Thoracic aorta (tissue), 2 donors: ENCODE measurements around the gene BRAF. TPM values are rescaled to one million over a fixed set of nuclear protein-coding genes. Genes with fewer than 3 reads are reported as not detected.
"Not testable (repeated sequence)": the region's sequence is repeated elsewhere in the genome, so short reads cannot be mapped to it uniquely, and the experiment has no call there.

Experiments
- ATAC-seq: fragments of 150-250 bp; one replicate; pipeline ENCODE4 v1.8.0; 2017; ENCODE audit warnings: low read depth; ENCODE audit not compliant: insufficient number of reproducible peaks, low FRiP score
- DNase-seq: peaks from one replicate; pipeline ENCODE4 v3.0.0-alpha.2; 2020; ENCODE audit warnings: low spot score
- H3K27ac ChIP-seq, 2 donors: fragments of 200-600 bp; sonication (generic); 1 replicate in 1 of 2; 2 replicates in 1 of 2; pipeline ENCODE4 v1.5.1; 2016; ENCODE audit warnings: mild to moderate bottlenecking in 2 of 2, moderate library complexity in 2 of 2
- H3K27me3 ChIP-seq: fragments of 200-600 bp; sonication (generic); replicated peaks from 2 replicates; pipeline ENCODE4 v1.6.0; 2016; ENCODE audit warnings: mild to moderate bottlenecking; ENCODE audit not compliant: insufficient read depth
- H3K36me3 ChIP-seq: fragments of 200-600 bp; sonication (generic); one replicate; pipeline ENCODE4 v1.5.1; 2016
- H3K4me1 ChIP-seq, 2 donors: fragments of 200-600 bp; sonication (generic); 1 replicate in 1 of 2; 2 replicates in 1 of 2; pipeline versions ENCODE4 v1.5.1 to v1.6.0; 2016; ENCODE audit warnings: low read depth in 2 of 2, mild to moderate bottlenecking in 1 of 2; ENCODE audit not compliant: control insufficient read depth in 1 of 2
- H3K4me3 ChIP-seq: fragments of 200-600 bp; sonication (generic); 2 replicates; pipeline ENCODE4 v1.5.1; 2016; ENCODE audit warnings: mild to moderate bottlenecking
- H3K9me3 ChIP-seq: fragments of 200-600 bp; sonication (generic); 2 replicates; pipeline ENCODE4 v1.5.1; 2016
- total RNA-seq, 2 donors: library from RNA; depleted of rRNA; stranded (reverse); fragments of >200 nt; gene quantifications; one replicate each; pipeline versions ENCODE4 v1.1.0 to v1.2.3, GENCODE V29; 2016
- TF ChIP-seq, protein P1 (sequence below): fragments of 200-600 bp; sonication (generic); IDR thresholded peaks from one replicate; pipeline ENCODE4 v1.5.1; 2019; ENCODE audit warnings: antibody characterized with exemption

Gene BRAF
- total RNA-seq, 2 donors from 2014 or later, result 31.5 to 62.2 TPM

DNA sequence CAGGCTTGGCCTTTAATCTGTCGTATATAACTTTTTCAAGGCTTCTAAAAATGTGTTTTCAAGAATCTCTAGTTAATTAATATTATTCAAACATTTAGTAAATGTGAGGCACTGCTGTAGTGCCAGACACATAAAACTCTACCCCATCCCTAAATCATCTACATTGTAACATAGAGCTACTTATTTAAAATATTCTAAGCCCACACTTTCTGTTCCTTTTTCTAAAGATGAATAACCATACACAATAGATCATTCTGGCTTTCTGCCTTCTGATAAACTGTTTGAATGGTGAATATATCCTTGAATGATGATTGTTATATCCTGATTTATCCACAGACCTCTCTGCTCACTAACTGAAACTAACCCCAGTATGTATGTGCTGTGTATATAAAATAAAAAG lies 41.4 kb downstream of the BRAF start:
- no peak overlapping the region for H3K4me3 ChIP-seq
- ATAC-seq, result no peak
- no peak for DNase-seq
- H3K27me3 ChIP-seq, result no peaks in the 10 kb centered on the region
- H3K9me3 ChIP-seq, result no peaks in the 10 kb centered on the region
- peaks cover 0 to 2% of the 10 kb centered on the region in 2 donors for H3K4me1 ChIP-seq
- H3K36me3 ChIP-seq, result no peaks in the 10 kb centered on the region
- TF ChIP-seq, protein P1, sequence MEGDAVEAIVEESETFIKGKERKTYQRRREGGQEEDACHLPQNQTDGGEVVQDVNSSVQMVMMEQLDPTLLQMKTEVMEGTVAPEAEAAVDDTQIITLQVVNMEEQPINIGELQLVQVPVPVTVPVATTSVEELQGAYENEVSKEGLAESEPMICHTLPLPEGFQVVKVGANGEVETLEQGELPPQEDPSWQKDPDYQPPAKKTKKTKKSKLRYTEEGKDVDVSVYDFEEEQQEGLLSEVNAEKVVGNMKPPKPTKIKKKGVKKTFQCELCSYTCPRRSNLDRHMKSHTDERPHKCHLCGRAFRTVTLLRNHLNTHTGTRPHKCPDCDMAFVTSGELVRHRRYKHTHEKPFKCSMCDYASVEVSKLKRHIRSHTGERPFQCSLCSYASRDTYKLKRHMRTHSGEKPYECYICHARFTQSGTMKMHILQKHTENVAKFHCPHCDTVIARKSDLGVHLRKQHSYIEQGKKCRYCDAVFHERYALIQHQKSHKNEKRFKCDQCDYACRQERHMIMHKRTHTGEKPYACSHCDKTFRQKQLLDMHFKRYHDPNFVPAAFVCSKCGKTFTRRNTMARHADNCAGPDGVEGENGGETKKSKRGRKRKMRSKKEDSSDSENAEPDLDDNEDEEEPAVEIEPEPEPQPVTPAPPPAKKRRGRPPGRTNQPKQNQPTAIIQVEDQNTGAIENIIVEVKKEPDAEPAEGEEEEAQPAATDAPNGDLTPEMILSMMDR, result no peak
- H3K27ac ChIP-seq, result no peak overlapping the region

DNA sequence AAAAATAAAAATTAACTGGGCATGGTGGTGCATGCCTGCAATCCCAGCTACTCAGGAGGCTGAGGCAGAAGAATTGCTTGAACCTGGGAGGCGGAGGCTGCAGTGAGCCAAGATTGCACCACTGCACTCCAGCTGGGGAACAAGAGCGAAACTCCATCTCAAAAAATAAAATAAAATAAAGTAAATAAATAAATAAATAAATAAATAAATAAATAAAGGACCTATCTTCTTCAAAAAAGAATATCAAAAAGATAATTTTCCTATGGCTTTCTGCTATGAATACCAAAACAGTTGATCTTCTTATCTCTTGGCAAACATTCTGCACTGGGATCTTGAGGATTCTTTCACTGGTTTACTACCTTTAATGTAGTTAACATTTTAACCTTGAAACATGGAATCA lies 41.9 kb downstream of the BRAF start:
- H3K27ac ChIP-seq, H3K36me3 ChIP-seq, H3K4me3 ChIP-seq, DNase-seq, H3K9me3 ChIP-seq, H3K4me1 ChIP-seq, H3K27me3 ChIP-seq, ATAC-seq: not testable (repeated sequence)

GRCh38 chr7:140881507-140882228 lies 43.1 kb downstream of the BRAF start:
- no peak overlapping the region for H3K4me3 ChIP-seq
- H3K9me3 ChIP-seq, result no peaks in the 10 kb centered on the region
- DNase-seq (no peak), ATAC-seq (no peak)
- no peaks in the 10 kb centered on the region for H3K27me3 ChIP-seq
- H3K36me3 ChIP-seq, result no peaks in the 10 kb centered on the region
- H3K27ac ChIP-seq, result no peak overlapping the region
- TF ChIP-seq, protein P1, result no peak
- peaks cover 3 to 10% of the 10 kb centered on the region in 2 donors for H3K4me1 ChIP-seq

- Histone ChIP-seq H3K36me3 (no peaks in the 10 kb centered on the region), H3K9me3 (no peaks in the 10 kb centered on the region), H3K27ac (no peak overlapping the region), H3K27me3 (no peaks in the 10 kb centered on the region), H3K4me3 (no peak overlapping the region), H3K4me1 (peaks cover 13 to 18% of the 10 kb centered on the region in 2 donors)
- TF ChIP-seq, protein P1, result no peak
- DNase-seq (no peak), ATAC-seq (no peak)
Observed at GRCh38 chr7:140877249-140877524, 47.5 kb downstream of the BRAF start.

- peaks cover 13 to 18% of the 10 kb centered on the region in 2 donors for H3K4me1 ChIP-seq
- H3K9me3 ChIP-seq, result no peaks in the 10 kb centered on the region
- H3K4me3 ChIP-seq, result no peak overlapping the region
- ATAC-seq (no peak), DNase-seq (no peak)
- no peaks in the 10 kb centered on the region for H3K27me3 ChIP-seq
- H3K36me3 ChIP-seq, result no peaks in the 10 kb centered on the region
- TF ChIP-seq, protein P1, result no peak
- no peak overlapping the region for H3K27ac ChIP-seq
Observed at GRCh38 chr7:140876519-140877248, 48.0 kb downstream of the BRAF start.
